WTC11 (cell line): ENCODE measurements around the gene DMKN.

Source experiments
- ARID4B ChIP-seq: sonication (generic); formaldehyde crosslinking; IDR thresholded peaks from 2 replicates; pipeline ENCODE4 v1.8.0; 2023; ENCODE audit warnings: missing genetic modification reagents, mild to moderate bottlenecking, borderline replicate concordance
- ATF2 ChIP-seq: sonication (generic); formaldehyde crosslinking; IDR thresholded peaks from 2 replicates; pipeline ENCODE4 v1.8.1; 2022; ENCODE audit warnings: low read depth, missing genetic modification reagents, borderline replicate concordance
- CBFB ChIP-seq: sonication (generic); formaldehyde crosslinking; IDR thresholded peaks from 2 replicates; pipeline ENCODE4 v1.8.1; 2022; ENCODE audit warnings: mild to moderate bottlenecking, low read depth, missing genetic modification reagents
- CTCF ChIP-seq: fragments of 200-600 bp; IDR thresholded peaks from 2 replicates; pipeline ENCODE4 v1.8.0; 2022; ENCODE audit warnings: antibody characterized with exemption
- ELF4 ChIP-seq: sonication (generic); formaldehyde crosslinking; IDR thresholded peaks from 2 replicates; pipeline ENCODE4 v1.8.1; 2022; ENCODE audit warnings: low read depth, mild to moderate bottlenecking, moderate library complexity, missing genetic modification reagents
- GRHL2 ChIP-seq: fragments of 250-450 bp; sonication (Bioruptor Pico); IDR thresholded peaks from 2 replicates; pipeline ENCODE4 v1.8.0; 2022; ENCODE audit warnings: mild to moderate bottlenecking, moderate library complexity; ENCODE audit not compliant: insufficient replicate concordance, severe bottlenecking
- IRF1 ChIP-seq: sonication (generic); formaldehyde crosslinking; IDR thresholded peaks from 2 replicates; pipeline ENCODE4 v1.8.0; 2023; ENCODE audit warnings: missing genetic modification reagents
- IRF2 ChIP-seq: sonication (generic); formaldehyde crosslinking; IDR thresholded peaks from 2 replicates; pipeline ENCODE4 v1.8.0; 2022; ENCODE audit warnings: low read depth, missing genetic modification reagents, borderline replicate concordance
- MLX ChIP-seq: sonication (generic); formaldehyde crosslinking; IDR thresholded peaks from 2 replicates; pipeline ENCODE4 v1.8.1; 2023; ENCODE audit warnings: mild to moderate bottlenecking, missing genetic modification reagents, moderate library complexity
- SP1 ChIP-seq: sonication (generic); formaldehyde crosslinking; conservative IDR thresholded peaks from 2 replicates; pipeline ENCODE4 v1.8.1; 2022; ENCODE audit warnings: missing genetic modification reagents
- ZNF121 ChIP-seq: sonication (generic); formaldehyde crosslinking; IDR thresholded peaks from 2 replicates; pipeline ENCODE4 v1.8.0; 2023; ENCODE audit warnings: missing genetic modification reagents

- no peak for TF ChIP-seq MLX (CRISPR knock-in tag)
- no peak for TF ChIP-seq CTCF
- TF ChIP-seq IRF1, result no peak
- no peak for TF ChIP-seq ZNF121 (CRISPR knock-in tag)
- TF ChIP-seq GRHL2 (CRISPR knock-in tag), result no peak
- TF ChIP-seq IRF2, result no peak
- no peak for TF ChIP-seq SP1
- no peak for TF ChIP-seq ELF4 (CRISPR knock-in tag)
- TF ChIP-seq ARID4B (CRISPR knock-in tag), result no peak
- TF ChIP-seq ATF2, result no peak
- no peak for TF ChIP-seq CBFB (CRISPR knock-in tag)
These were observed 39.3 kb downstream of the DMKN start for GRCh38 chr19:35474104-35474503.
